HG02798 (cell line): ENCODE results near the gene KIF4A.
"Not testable (repeated sequence)": the region's sequence is repeated elsewhere in the genome, so short reads cannot be mapped to it uniquely, and the experiment has no call there.

Experiments used
- ATAC-seq: cut with Tn5 transposase; IDR thresholded peaks from one replicate; pipeline ENCODE4 v1.9.1; 2021; ENCODE audit warnings: mild to moderate bottlenecking; ENCODE audit not compliant: unreplicated experiment, poor library complexity

Gene KIF4A, protein sequence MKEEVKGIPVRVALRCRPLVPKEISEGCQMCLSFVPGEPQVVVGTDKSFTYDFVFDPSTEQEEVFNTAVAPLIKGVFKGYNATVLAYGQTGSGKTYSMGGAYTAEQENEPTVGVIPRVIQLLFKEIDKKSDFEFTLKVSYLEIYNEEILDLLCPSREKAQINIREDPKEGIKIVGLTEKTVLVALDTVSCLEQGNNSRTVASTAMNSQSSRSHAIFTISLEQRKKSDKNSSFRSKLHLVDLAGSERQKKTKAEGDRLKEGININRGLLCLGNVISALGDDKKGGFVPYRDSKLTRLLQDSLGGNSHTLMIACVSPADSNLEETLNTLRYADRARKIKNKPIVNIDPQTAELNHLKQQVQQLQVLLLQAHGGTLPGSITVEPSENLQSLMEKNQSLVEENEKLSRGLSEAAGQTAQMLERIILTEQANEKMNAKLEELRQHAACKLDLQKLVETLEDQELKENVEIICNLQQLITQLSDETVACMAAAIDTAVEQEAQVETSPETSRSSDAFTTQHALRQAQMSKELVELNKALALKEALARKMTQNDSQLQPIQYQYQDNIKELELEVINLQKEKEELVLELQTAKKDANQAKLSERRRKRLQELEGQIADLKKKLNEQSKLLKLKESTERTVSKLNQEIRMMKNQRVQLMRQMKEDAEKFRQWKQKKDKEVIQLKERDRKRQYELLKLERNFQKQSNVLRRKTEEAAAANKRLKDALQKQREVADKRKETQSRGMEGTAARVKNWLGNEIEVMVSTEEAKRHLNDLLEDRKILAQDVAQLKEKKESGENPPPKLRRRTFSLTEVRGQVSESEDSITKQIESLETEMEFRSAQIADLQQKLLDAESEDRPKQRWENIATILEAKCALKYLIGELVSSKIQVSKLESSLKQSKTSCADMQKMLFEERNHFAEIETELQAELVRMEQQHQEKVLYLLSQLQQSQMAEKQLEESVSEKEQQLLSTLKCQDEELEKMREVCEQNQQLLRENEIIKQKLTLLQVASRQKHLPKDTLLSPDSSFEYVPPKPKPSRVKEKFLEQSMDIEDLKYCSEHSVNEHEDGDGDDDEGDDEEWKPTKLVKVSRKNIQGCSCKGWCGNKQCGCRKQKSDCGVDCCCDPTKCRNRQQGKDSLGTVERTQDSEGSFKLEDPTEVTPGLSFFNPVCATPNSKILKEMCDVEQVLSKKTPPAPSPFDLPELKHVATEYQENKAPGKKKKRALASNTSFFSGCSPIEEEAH

DNA sequence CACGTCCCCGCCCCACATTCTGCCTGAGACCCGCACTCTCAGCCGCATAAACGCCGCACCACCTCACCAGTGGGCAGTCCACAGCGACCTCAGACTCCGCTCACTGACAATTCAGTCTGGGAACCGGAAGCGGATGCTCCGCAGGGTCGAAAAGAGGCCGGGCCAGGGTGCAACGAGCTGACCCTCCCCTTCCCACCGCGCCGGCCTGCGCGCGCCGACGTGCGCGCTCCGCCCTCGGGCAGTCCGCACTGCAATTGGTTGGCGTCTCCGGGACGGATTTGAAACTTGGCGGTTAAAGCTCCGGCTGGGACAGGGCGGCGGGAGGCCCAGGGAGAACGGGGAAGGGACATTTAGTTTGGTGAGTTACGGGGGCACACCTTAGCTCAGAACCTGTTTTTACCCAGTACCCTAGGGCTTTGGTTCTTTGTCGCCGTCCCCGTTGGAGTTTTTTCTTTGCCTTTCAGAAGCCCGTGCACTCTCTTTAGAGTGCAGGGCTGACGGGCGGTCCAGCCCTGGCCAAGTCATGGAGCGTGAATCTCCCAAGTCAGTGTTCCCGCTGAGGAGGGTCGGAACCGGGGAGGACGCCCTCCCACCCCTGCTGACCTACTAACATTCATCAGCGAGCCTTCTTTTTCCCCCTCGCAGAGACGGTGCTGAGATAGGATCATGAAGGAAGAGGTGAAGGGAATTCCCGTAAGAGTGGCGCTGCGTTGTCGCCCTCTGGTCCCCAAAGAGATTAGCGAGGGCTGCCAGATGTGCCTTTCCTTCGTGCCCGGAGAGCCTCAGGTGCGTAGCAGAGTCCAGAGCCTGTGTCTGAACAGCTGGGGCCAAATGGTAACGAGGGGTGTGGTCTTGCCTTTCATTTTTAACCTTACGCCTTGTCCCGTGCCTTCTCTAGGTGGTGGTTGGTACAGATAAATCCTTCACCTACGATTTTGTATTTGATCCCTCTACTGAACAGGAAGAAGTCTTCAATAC, at the start of gene KIF4A, which contains the start of gene PDZD11:
TSS of gene KIF4A (plus strand) at position 312 of the 978 bp plus-strand sequence. CDS start at position 667, 355 bp downstream.
TSS of gene PDZD11 (minus strand) at position 135 of the 978 bp plus-strand sequence. CDS start 586 bp downstream, outside the sequence.
- peak; percentile 99 for ATAC-seq

DNA sequence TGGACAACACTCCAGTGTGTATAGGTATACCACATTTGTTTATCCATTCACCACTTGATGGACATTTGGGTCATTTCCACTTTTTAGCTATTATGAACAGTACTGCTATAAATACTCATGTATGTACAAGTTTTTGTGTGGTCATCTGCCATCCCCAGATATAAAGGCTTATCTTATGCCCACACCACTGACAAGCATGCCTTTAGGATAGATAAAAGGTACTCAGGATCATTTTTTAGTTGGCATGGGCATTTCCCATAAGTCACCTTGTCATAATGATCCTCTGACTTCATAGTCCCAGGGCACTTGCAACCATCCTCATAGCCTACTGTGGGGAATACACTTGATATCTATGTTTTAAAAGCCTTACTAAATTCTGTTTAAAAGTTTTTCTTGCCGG, 49.2 kb upstream of the KIF4A start:
- no peak for ATAC-seq

DNA sequence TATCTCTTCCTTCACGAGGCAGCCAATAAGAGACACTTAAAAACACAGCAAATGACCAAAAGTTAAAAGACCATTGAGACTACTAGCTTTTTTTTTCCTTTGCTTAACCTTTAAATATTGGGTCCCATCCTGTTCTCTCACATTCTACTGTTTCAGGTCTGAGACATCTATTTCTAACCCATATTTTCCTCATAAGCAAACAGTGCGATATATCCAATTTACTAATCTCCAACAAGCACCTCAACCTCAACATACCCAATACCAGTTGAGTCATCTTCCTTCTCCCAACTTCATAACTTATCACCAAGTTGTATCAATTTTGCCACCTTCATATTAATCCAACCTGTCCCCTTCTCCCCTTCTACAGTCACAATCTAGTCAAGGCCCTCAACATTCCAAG, 48.4 kb upstream of the KIF4A start:
- no peak for ATAC-seq

DNA sequence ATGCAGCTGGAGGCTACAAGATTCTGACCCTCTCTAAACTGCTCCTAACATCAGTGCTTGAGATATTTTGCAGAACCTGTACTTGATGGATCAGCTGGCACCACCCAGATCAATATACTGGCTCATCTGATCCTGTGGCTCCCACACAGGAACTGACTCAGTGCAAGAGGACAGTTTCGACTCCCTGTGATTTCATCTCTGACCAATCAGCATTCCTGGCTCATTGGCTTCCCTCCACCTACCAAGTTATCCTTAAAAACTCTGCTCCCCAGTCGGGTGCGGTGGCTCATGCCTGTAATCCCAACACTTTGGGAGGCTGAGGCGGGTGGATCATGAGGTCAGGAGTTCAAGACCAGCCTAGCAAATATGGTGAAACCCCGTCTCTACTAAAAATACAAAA, 46.3 kb upstream of the KIF4A start:
- not testable (repeated sequence) for ATAC-seq

DNA sequence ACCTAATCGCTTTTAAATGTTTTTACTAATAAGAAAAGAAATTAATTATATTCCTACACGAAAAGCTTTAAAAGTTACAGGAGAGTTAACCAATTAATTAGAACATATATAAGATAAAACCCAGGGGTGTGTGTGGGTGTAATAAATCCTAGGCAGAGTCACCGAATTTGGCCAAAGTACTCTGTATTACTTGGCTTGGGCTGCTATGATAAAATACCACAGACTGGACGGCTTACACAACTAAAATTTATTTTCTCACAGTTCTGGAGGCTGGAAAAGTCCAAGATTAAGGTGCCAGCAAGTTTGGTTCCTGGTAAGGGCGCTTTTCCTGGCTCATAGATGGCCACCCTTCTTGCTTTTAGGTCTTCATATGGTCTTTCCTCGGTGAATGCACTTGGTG, 45.0 kb upstream of the KIF4A start:
- ATAC-seq = no peak

DNA sequence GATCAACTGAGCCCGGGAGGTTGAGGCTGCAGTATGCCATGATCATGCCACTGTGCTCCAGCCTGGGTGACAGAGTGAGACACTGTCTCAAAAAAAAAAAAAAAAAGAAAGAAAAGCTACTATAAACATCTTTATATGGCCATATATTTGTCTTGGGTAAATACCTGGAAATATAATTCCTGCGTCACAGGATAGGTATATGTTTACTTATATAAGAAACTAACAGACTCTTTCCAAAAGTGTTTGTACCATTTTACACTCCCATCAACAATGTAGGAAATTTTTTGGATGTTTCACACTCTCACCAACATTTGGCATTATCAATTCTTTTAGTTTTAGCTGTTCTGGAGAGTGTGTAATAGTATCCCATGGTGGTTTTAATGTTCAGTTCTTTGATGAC, 42.7 kb upstream of the KIF4A start:
- no peak for ATAC-seq

DNA sequence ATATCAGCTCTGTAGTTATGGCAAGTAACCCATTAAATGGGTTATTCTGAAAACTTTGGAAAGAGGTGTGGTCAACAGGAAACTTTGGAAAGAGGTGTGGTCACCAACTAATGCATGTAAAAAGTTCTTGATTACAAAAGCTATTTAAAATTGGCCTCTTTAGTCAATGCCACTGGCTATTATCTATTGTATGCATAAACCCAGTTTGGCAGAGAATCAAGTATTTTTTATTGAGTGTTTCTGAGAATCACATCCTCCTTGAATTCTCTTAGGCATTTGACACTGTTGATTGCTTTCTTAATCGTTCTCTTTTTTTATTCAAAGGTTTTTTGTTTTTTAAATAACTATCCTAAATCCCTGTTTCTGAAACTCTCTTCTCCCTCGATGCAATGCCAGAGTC, 37.4 kb upstream of the KIF4A start:
- ATAC-seq = no peak

DNA sequence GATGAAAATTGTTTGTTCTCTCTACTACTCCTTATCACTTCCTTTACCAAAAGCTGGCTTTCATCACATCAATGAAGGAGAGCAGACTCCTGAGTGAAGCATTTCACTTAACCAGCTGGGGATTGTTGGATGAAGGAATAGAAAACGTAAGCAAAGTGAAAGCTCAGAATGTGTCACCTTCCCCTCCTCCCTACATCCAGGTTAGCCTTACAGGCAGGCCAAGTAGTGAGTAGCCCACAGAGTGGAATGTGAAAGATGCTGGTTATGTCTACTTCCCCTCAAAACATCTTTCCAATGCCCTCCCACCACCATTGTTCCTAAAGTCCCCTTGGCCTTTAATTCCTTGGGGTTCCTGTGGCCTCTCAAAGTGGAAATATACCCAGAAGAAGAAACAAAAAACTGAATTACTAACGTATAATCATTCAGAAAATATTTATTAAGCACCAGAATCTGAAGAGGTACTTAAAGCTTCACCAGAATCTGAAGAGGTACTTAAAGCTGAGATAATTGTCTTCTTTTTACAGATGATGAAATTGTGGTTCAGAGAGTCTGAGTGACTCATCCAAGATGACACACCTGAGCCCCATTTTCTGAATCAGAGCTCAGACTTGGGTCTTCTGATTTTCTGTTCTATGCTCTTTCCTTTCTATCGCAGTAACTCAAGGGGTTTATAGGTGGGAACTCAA, 36.4 kb upstream of the KIF4A start:
- no peak for ATAC-seq

DNA sequence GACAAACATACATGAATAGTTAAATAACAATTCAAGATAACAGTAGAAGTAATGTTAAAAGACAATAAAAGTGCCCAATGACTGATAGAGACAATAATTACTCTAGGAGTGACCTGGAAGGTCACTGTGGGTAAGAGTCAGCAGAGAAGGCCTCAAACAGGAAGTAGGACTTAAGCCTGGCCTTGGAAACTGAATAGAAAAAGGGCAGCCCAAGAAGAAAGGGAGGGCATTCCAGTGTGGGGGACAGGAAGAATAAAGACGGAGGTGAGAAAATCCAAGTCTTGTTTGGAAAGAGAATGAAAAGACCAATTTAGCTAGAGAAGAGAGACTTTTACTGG, 35.9 kb upstream of the KIF4A start:
- no peak for ATAC-seq

DNA sequence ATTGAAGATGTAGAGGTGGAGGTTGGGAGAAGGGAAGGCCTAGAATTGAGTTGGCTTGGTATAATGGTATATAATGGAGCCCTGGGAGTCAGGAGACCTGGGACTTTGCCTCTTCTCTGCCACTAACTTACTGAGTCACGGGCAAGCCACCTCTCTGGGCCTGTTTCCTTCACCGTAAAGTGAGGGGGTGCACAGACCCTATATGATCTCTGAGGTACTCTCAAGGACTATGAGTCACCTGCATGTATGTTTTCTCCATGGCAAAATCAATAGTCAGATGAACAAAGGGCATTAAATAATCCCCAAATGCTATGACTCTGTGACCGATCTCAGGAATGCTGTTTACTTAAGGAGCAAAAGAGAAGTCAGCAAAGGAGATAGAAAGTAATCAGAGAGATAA, 35.0 kb upstream of the KIF4A start:
- ATAC-seq = no peak

DNA sequence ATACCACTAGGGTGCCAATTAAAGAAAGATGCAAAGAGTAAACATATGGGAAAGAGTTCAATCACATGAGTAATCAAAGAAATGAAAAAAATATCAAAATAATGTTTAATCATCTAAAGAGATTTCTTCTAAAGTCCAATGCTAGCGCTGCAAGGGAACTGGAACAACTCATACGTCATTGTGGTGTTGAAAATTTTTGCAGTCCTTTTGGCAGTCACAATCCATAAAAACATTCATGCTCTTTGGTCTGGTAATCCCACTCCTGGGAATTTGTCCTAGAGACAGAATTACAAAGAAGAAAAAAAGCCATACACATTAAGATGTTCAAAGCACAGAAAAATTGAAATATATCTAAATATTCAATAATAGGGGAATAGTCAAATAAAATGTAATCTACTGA, 34.5 kb upstream of the KIF4A start:
- ATAC-seq = no peak

DNA sequence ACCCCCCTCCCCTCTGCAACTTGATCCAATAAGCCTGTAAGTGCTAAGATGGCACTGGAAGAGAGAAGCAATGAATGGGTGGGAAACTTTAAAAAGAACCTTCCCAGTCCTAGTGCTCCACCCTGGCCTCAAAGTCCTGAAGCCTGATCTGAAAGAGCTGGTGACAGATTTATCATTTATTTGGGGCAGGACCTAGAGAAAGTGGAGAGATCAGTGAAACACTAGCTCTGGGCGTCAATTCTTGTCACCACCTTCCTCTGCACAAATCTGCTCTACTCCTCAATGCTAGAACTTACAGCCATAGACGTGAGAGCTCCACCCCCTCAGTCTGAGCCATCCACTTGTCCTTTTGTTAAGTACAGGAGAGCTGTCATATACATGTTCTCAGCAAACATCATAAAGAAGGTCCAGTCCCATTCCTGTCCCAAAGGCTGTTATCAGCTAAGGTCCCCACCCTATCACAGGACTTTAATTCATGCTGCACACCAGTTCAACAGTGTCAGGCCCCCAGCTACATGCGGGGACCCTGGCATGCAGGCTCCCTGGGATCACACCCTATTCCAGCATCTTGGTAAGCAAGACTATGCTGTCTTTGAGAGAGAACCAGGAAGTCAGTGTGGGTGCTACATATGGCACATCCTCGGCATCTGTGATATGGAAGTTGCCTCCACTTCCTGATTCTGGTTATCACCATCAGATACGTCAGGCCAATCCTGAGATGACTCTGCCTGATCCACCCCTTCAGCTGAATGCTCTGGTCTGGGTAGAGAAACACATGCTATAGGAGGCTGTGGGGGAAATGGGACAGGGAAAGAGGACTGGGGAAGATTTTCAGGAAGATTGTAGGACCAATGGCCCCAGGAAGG, 32.2 kb upstream of the KIF4A start:
- ATAC-seq = no peak

DNA sequence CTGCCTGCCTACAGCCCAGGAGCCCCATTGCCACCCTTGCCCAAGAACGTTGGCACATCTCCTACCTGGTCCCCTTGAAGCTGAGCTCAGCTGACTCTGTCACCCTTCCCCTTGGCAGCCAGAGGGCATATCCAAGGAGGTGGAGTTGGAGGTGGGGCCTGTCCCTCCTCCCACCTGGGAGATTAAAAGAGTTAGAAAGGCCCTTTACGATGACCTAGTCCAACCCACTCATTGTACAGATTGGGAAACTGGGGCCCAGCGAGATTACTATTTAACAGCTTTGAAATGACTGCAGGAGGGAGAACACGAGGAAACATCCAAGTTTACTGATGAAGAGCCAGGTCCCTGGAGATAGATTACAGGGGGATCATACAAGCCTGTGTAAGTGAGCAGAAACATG, 29.8 kb upstream of the KIF4A start, which contains the start of gene P2RY4:
TSS of gene P2RY4 (minus strand) at position 101 of the 400 bp plus-strand sequence. CDS start 580 bp downstream, outside the sequence.
- ATAC-seq = no peak

DNA sequence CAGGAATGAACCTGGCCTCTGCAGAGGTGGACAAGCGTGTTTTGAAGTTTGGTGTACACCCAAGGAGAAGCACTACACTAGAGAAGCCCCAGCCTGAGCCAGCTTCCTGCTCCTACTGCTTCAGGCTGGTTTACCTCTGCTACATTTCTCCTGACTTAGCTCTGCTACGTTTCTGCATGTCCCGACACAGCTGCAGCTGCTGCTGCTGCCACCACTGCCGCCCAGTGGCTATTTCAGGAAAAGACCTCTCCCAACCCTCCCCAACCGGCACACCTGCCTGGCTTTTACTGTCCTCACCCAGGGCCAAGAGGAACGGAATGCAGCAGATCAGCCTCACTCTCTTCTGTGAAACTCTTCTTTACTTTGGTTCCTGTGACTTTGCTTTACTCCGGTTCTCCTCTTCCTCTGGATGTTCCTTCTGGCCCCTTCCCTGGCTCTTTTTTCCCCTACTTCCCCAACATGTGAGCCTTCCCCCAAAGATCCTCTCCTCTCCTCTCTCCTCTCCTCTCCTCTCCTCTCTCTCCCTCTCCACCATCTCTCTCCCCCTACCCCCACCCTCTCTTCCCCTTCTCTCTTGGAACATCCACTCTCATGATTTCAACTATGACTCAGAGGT, 26.8 kb upstream of the KIF4A start:
- ATAC-seq = peak; percentile 64

DNA sequence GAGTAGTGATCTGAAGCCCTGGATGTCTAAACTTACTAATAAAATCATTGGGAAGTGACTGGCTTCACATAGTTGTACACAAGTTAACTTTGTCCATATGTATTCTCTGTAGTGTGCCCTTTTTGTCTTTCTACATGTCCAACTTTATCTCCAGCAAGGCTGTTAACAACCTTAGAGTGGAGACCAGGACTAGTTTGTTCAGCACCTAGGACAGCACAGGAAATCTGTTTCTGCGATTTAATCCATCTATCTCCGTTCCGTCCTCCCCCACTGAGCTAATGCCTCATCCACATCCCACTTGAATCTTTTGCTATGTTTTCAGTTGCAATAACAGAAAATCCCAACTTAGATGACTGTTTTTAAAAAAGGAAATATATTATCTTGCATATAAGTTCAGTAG, 25.1 kb upstream of the KIF4A start:
- no peak for ATAC-seq

DNA sequence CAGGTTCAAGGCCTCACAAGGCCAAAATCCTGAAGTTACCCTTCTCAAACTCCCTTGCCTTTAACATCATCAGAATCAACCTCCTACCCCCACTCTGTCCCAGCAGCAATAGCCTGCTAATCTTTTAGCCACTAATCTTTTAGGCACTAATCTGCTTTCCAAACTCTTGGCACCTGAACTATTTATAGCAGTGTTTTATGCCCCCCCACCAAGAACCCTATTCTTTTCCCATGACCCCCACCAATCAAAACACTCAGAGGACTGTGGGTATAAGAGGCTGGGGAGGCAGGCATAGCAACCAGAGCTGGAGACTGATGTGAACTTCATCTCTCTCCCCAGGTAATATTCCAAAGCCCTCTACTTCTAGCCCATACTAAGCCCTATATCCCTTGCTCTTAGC, 21.9 kb upstream of the KIF4A start, which contains the start of gene ARR3:
TSS of gene ARR3 (plus strand) at position 301 of the 400 bp plus-strand sequence. CDS start 1,052 bp downstream, outside the sequence.
- ATAC-seq = no peak

DNA sequence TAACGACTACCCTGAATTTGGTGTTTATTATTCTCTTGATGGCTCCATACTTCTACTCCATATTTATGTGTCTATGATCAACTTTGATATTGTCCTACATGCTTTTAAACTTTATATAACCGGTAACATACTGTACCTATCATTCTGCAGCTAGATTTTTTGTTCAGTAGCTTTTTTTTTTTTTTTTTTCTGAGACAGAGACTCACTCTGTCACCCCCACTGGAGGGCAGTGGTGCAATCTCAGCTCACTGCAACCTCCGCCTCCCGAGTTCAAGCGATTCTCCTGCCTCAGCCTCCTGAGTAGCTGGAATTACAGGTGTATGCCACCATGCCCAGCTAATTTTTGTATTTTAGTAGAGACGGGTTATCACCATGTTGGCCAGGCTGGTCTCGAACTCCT, 15.9 kb upstream of the KIF4A start:
- ATAC-seq = not testable (repeated sequence)
